Breast epithelium (tissue), 4 donors: ENCODE results near the gene GAK. TPM values are rescaled to one million over a fixed set of nuclear protein-coding genes. Genes with fewer than 3 reads are reported as not detected.

Experiments
- DNase-seq, 2 donors: peaks; one replicate each; pipeline ENCODE4 v3.0.0-alpha.2; 2019; ENCODE audit warnings: low spot score in 2 of 2
- H3K27ac ChIP-seq, 2 donors: fragments of 200-600 bp; sonication (generic) in 1 of 2; one replicate each; pipeline ENCODE4 v1.5.1; 2016 to 2019; ENCODE audit warnings: mild to moderate bottlenecking in 1 of 2
- H3K27me3 ChIP-seq, 2 donors: fragments of 200-600 bp; sonication (generic) in 1 of 2; one replicate each; pipeline versions ENCODE4 v1.5.1 to v1.6.0; 2017 to 2019; ENCODE audit warnings: control low read depth in 1 of 2, mild to moderate bottlenecking in 1 of 2
- H3K36me3 ChIP-seq: fragments of 200-600 bp; one replicate; pipeline ENCODE4 v1.5.1; 2019
- H3K4me1 ChIP-seq, 2 donors: fragments of 200-600 bp; sonication (generic); one replicate each; pipeline ENCODE4 v1.5.1; 2016 to 2019; ENCODE audit warnings: control low read depth in 1 of 2
- H3K4me3 ChIP-seq, 3 donors: fragments of 200-600 bp; sonication (generic); 1 replicate in 2 of 3; 2 replicates in 1 of 3; pipeline ENCODE4 v1.5.1; 2016 to 2019; ENCODE audit warnings: mild to moderate bottlenecking in 3 of 3, moderate library complexity in 2 of 3
- H3K9me3 ChIP-seq, 2 donors: fragments of 200-600 bp; sonication (generic) in 1 of 2; one replicate each; pipeline ENCODE4 v1.5.1; 2016 to 2019; ENCODE audit warnings: control low read depth in 1 of 2
- CTCF ChIP-seq, 3 donors: fragments of 450-650 bp; IDR thresholded peaks; one replicate each; pipeline ENCODE4 v1.5.1; 2016 to 2017; ENCODE audit warnings: antibody characterized with exemption in 3 of 3, mild to moderate bottlenecking in 3 of 3, moderate library complexity in 3 of 3
- POLR2A ChIP-seq: fragments of 450-650 bp; IDR thresholded peaks from one replicate; pipeline ENCODE4 v1.6.1; 2016; ENCODE audit warnings: antibody characterized with exemption, mild to moderate bottlenecking, moderate library complexity
- POLR2AphosphoS5 ChIP-seq, 3 donors: sonication (generic); formaldehyde crosslinking; IDR thresholded peaks; one replicate each; pipeline ENCODE4 v1.6.1; 2017; ENCODE audit warnings: antibody characterized with exemption in 3 of 3
- intact Hi-C: fragments of 100-400 bp; cut with DNase I; formaldehyde crosslinking; loops from one replicate; pipeline ENCODE4 v1.15.1; 2023; ENCODE audit warnings: low total_unique reads
- total RNA-seq, 3 donors: library from RNA; depleted of rRNA; stranded (reverse); fragments of >200 nt; gene quantifications; one replicate each; pipeline ENCODE4 v1.1.0, GENCODE V29; 2016

The GAK gene
- total RNA-seq, 3 donors from 2014 or later = 76.2 to 95.7 (median 81.9) TPM

GRCh38 chr4:875818-876423, 56.2 kb downstream of the GAK start:
- DNase-seq = no peak
- Histone ChIP-seq H3K36me3 (no peaks in the 10 kb centered on the region), H3K27ac (no peak overlapping the region), H3K4me1 (no peaks in the 10 kb centered on the region), H3K9me3 (no peaks in the 10 kb centered on the region), H3K4me3 (no peak overlapping the region), H3K27me3 (no peaks in the 10 kb centered on the region)
- intact Hi-C loops = no loop called here
- TF ChIP-seq POLR2AphosphoS5 (IDR thresholded peaks at IDR 0.05) (no peak), CTCF (IDR thresholded peaks at IDR 0.05) (no peak), POLR2A (no peak)

GRCh38 chr4:874971-875817, 56.9 kb downstream of the GAK start:
- no peaks in the 10 kb centered on the region for H3K4me1 ChIP-seq
- no peak overlapping the region for H3K4me3 ChIP-seq
- DNase-seq = no peak
- H3K27ac ChIP-seq = no peak overlapping the region
- no peaks in the 10 kb centered on the region for H3K36me3 ChIP-seq
- intact Hi-C loops = no loop called here
- H3K9me3 ChIP-seq = no peaks in the 10 kb centered on the region
- H3K27me3 ChIP-seq = no peaks in the 10 kb centered on the region
- TF ChIP-seq CTCF (IDR thresholded peaks at IDR 0.05) (no peak), POLR2AphosphoS5 (IDR thresholded peaks at IDR 0.05) (no peak), POLR2A (no peak)

GRCh38 chr4:874056-874455, 58.1 kb downstream of the GAK start:
- TF ChIP-seq POLR2A = no peak
- no peak for TF ChIP-seq CTCF (IDR thresholded peaks at IDR 0.05)
- TF ChIP-seq POLR2AphosphoS5 (IDR thresholded peaks at IDR 0.05) = no peak
- Histone ChIP-seq H3K27ac (no peak overlapping the region), H3K9me3 (no peaks in the 10 kb centered on the region), H3K4me1 (no peaks in the 10 kb centered on the region), H3K27me3 (no peaks in the 10 kb centered on the region), H3K4me3 (no peak overlapping the region), H3K36me3 (no peaks in the 10 kb centered on the region)
- no peak for DNase-seq
- intact Hi-C loops = no loop called here

- Histone ChIP-seq H3K36me3 (no peaks in the 10 kb centered on the region), H3K4me1 (no peaks in the 10 kb centered on the region), H3K27ac (no peak overlapping the region), H3K9me3 (no peaks in the 10 kb centered on the region), H3K27me3 (no peaks in the 10 kb centered on the region), H3K4me3 (no peak overlapping the region)
- no peak for DNase-seq
- TF ChIP-seq POLR2AphosphoS5 (IDR thresholded peaks at IDR 0.05) = no peak
- TF ChIP-seq CTCF (IDR thresholded peaks at IDR 0.05) = no peak
- no peak for TF ChIP-seq POLR2A
- intact Hi-C loops = no loop called here
These were observed 59.7 kb downstream of the GAK start for GRCh38 chr4:872241-872981.

- no peak for DNase-seq
- H3K4me1 ChIP-seq = no peaks in the 10 kb centered on the region
- H3K27me3 ChIP-seq = no peaks in the 10 kb centered on the region
- intact Hi-C loops = no loop called here
- H3K9me3 ChIP-seq = no peaks in the 10 kb centered on the region
- H3K27ac ChIP-seq = no peak overlapping the region
- no peaks in the 10 kb centered on the region for H3K36me3 ChIP-seq
- no peak for TF ChIP-seq CTCF (IDR thresholded peaks at IDR 0.05)
- TF ChIP-seq POLR2AphosphoS5 (IDR thresholded peaks at IDR 0.05) = no peak
- no peak for TF ChIP-seq POLR2A
- H3K4me3 ChIP-seq = no peak overlapping the region
These were observed 60.6 kb downstream of the GAK start for GRCh38 chr4:871484-871883.
